K562 (cell line): ENCODE results near the gene ADGRA1. TPM values are rescaled to one million over a fixed set of nuclear protein-coding genes. Genes with fewer than 3 reads are reported as not detected.

Experiments
- ATAC-seq: fragments of 200-7000 bp; cut with Tn5 transposase; 3 replicates; pipeline ENCODE4 v1.9.1; 2020; ENCODE audit warnings: moderate library complexity
- BruUV-seq: library from RNA; stranded (reverse); fragments of 400-500 nt; replicated peaks from 2 replicates; lab custom pipeline; 2021; lab: Mats Ljungman, UMichigan
- CTCF ChIA-PET: fragments of 300-600 bp; formaldehyde crosslinking; extraction: SDS; loops from one replicate; lab custom pipeline; 2021; ENCODE audit warnings: low intra/inter-chr PET ratio; lab: Yijun Ruan, JAX
- POLR2A ChIA-PET: fragments of 300-600, 350-650 bp; sonication (Branson Sonifier 250); formaldehyde crosslinking; extraction: SDS; loops from one replicate; lab custom pipeline; 2021; ENCODE audit warnings: antibody characterized with exemption, inconsistent platforms; lab: Yijun Ruan, JAX
- DNase-seq, 4 experiments: peaks; one replicate each; pipeline versions ENCODE4 v3.0.0 to v3.0.0-alpha.2; 2011 to 2018; ENCODE audit warnings: low spot score in 3 of 4, mixed read lengths in 3 of 4; ENCODE audit errors: extremely low read depth in 1 of 4
- FAIRE-seq: peaks from 2 replicates; lab custom pipeline; 2011; peaks lifted over from hg19 to GRCh38; lab: Jason Lieb, UNC
- H2AFZ ChIP-seq: 2 replicates; pipeline ENCODE4 v1.6.0; 2011; ENCODE audit warnings: low read depth, low read length, control low read depth, inconsistent platforms
- H3K27ac ChIP-seq: fragments of 200-600 bp; 3 replicates; pipeline ENCODE4 v1.8.0; 2011; ENCODE audit warnings: low read depth, mild to moderate bottlenecking, control low read depth, inconsistent platforms, low read length, moderate library complexity, mixed read lengths; ENCODE audit errors: extremely low read depth
- H3K27me3 ChIP-seq, 2 experiments: fragments of 300-600 bp in 1 of 2; 2 replicates in 1 of 2; 3 replicates in 1 of 2; pipeline versions ENCODE4 v1.6.0 to v1.8.0; 2011; ENCODE audit warnings: inconsistent platforms in 2 of 2, low read length in 2 of 2, mild to moderate bottlenecking in 1 of 2, mixed read lengths in 1 of 2, moderate library complexity in 1 of 2; ENCODE audit not compliant: control insufficient read depth in 2 of 2, insufficient read depth in 2 of 2
- H3K36me3 ChIP-seq: fragments of 300-600 bp; 3 replicates; pipeline ENCODE4 v1.8.0; 2011; ENCODE audit warnings: mild to moderate bottlenecking, low read length, inconsistent platforms; ENCODE audit not compliant: control insufficient read depth, insufficient read depth
- H3K4me1 ChIP-seq, 2 experiments: fragments of 200-600 bp in 1 of 2; replicated peaks in 1 of 2; 2 replicates in 1 of 2; 3 replicates in 1 of 2; pipeline versions ENCODE4 v1.5.1 to v1.8.0; 2011; ENCODE audit warnings: inconsistent platforms in 2 of 2, low read length in 2 of 2, mild to moderate bottlenecking in 1 of 2, mixed read lengths in 1 of 2, moderate library complexity in 1 of 2; ENCODE audit not compliant: control insufficient read depth in 2 of 2, insufficient read depth in 2 of 2
- H3K4me2 ChIP-seq: 2 replicates; pipeline ENCODE4 v1.6.1; 2011; ENCODE audit warnings: low read length, control low read depth, inconsistent platforms, mixed read lengths; ENCODE audit not compliant: insufficient read depth
- H3K4me3 ChIP-seq: fragments of 200-600 bp; sonication (generic), shearing (Covaris generic); 2 replicates; pipeline ENCODE4 v1.5.1; 2016; ENCODE audit warnings: control low read depth, inconsistent platforms
- H3K79me2 ChIP-seq: fragments of 200-600 bp; 3 replicates; pipeline ENCODE4 v1.8.0; 2011; ENCODE audit warnings: low read length, inconsistent platforms; ENCODE audit not compliant: control insufficient read depth, insufficient read depth
- H3K9ac ChIP-seq, 2 experiments: 2 replicates each; pipeline versions ENCODE4 v1.6.0 to v1.6.1; 2011; ENCODE audit warnings: low read depth in 2 of 2, low read length in 2 of 2, control low read depth in 1 of 2, inconsistent platforms in 1 of 2, mild to moderate bottlenecking in 1 of 2, mixed read lengths in 1 of 2; ENCODE audit not compliant: insufficient read depth in 1 of 2
- H3K9me1 ChIP-seq: one replicate; pipeline ENCODE4 v1.6.0; 2011; ENCODE audit warnings: inconsistent platforms, mild to moderate bottlenecking, low read length, moderate library complexity; ENCODE audit not compliant: control insufficient read depth, insufficient read depth
- H3K9me3 ChIP-seq: replicated peaks from 2 replicates; pipeline ENCODE4 v1.5.1; 2011; ENCODE audit warnings: low read depth, low read length, inconsistent platforms; ENCODE audit not compliant: control insufficient read depth, insufficient read depth
- H4K20me1 ChIP-seq: replicated peaks from 2 replicates; pipeline ENCODE4 v1.6.1; 2011; ENCODE audit warnings: low read length, inconsistent platforms, mixed read lengths; ENCODE audit not compliant: control insufficient read depth, insufficient read depth
- ARID3B ChIP-seq: fragments of 250-450 bp; sonication (Bioruptor Pico); IDR thresholded peaks from 2 replicates; pipeline ENCODE4 v1.4.0; 2020; ENCODE audit warnings: borderline replicate concordance
- BCOR ChIP-seq: fragments of 450-650 bp; IDR thresholded peaks from 2 replicates; pipeline ENCODE4 v1.6.1; 2016
- COPS2 ChIP-seq: fragments of 450-650 bp; conservative IDR thresholded peaks from 2 replicates; pipeline ENCODE4 v1.6.1; 2016; ENCODE audit warnings: mild to moderate bottlenecking, moderate library complexity
- ELF2 ChIP-seq: fragments of 250-450 bp; sonication (Bioruptor Pico); IDR thresholded peaks from 2 replicates; pipeline ENCODE4 v1.5.0; 2021; ENCODE audit warnings: mild to moderate bottlenecking
- GTF2E2 ChIP-seq: fragments of 200-800 bp; sonication (Bioruptor generic); IDR thresholded peaks from 2 replicates; pipeline ENCODE4 v1.6.1; 2016; ENCODE audit warnings: missing genetic modification characterization, missing compliant biosample characterization
- HNRNPH1 ChIP-seq: fragments of 200-400 bp; formaldehyde crosslinking; optimal IDR thresholded peaks from 2 replicates; pipeline ENCODE3; 2017; ENCODE audit warnings: low read depth, mild to moderate bottlenecking, low read length, moderate library complexity
- HNRNPUL1 ChIP-seq: fragments of 200-400 bp; formaldehyde crosslinking; IDR thresholded peaks from 2 replicates; pipeline ENCODE4 v1.6.1; 2017; ENCODE audit warnings: low read length
- PREB ChIP-seq: sonication (generic); formaldehyde crosslinking; IDR thresholded peaks from 2 replicates; pipeline ENCODE4 v1.8.1; 2023; ENCODE audit warnings: mild to moderate bottlenecking, missing genetic modification reagents
- PTTG1 ChIP-seq: fragments of 450-650 bp; IDR thresholded peaks from 2 replicates; pipeline ENCODE4 v1.6.1; 2016; ENCODE audit warnings: low read depth, mild to moderate bottlenecking, missing genetic modification characterization, missing compliant biosample characterization
- SMAD1 ChIP-seq: fragments of 150-350 bp; IDR thresholded peaks from 2 replicates; pipeline ENCODE4 v1.6.1; 2014; ENCODE audit warnings: low read length, low read depth; ENCODE audit not compliant: partially characterized antibody
- SMAD4 ChIP-seq: fragments of 250-450 bp; sonication (Bioruptor Pico); conservative IDR thresholded peaks from 2 replicates; pipeline ENCODE4 v1.8.0; 2021; ENCODE audit warnings: inconsistent platforms, mild to moderate bottlenecking, moderate library complexity
- SMARCE1 ChIP-seq: fragments of 450-650 bp; IDR thresholded peaks from 2 replicates; pipeline ENCODE4 v1.7.1; 2016; ENCODE audit warnings: mild to moderate bottlenecking
- ZBTB2 ChIP-seq: fragments of 450-650 bp; IDR thresholded peaks from 2 replicates; pipeline ENCODE4 v1.6.1; 2016; ENCODE audit warnings: antibody characterized with exemption
- ZNF121 ChIP-seq: sonication (generic); formaldehyde crosslinking; conservative IDR thresholded peaks from 2 replicates; pipeline ENCODE4 v1.8.0; 2022; ENCODE audit warnings: missing genetic modification reagents
- ZNF212 ChIP-seq: fragments of 450-650 bp; formaldehyde crosslinking; IDR thresholded peaks from 2 replicates; pipeline ENCODE4 v1.4.0; 2020; ENCODE audit warnings: mild to moderate bottlenecking
- ZNF23 ChIP-seq: fragments of 250-450 bp; sonication (Bioruptor Pico); IDR thresholded peaks from 2 replicates; pipeline ENCODE4 v1.4.0; 2020; ENCODE audit warnings: mild to moderate bottlenecking
- ZNF41 ChIP-seq: fragments of 250-450 bp; sonication (Bioruptor Pico); conservative IDR thresholded peaks from 2 replicates; pipeline ENCODE4 v1.4.0; 2020; ENCODE audit warnings: mild to moderate bottlenecking
- ZNF445 ChIP-seq: fragments of 250-450 bp; sonication (Bioruptor Pico); IDR thresholded peaks from 2 replicates; pipeline ENCODE4 v1.4.0; 2020; ENCODE audit warnings: low read depth, mild to moderate bottlenecking, moderate library complexity
- WGBS: fragments of 100-300 bp; shearing (Covaris generic); methylation state at CpG from one replicate; pipeline ENCODE4 v1.1.6; 2016; ENCODE audit warnings: low coverage, mixed read lengths; ENCODE audit not compliant: insufficient coverage; ENCODE audit errors: missing lambda C conversion rate; 5-methylcytosine and 5-hydroxymethylcytosine counted together
- in situ Hi-C: fragments of 300-500 bp; cut with MboI; formaldehyde crosslinking; loops from 4 replicates; pipeline ENCODE4 v1.15.0; 2018; ENCODE audit warnings: inconsistent platforms, mixed read lengths
- intact Hi-C: fragments of 100-400 bp; cut with micrococcal nuclease; formaldehyde crosslinking; loops from 2 replicates; pipeline ENCODE4 v1.14.2; 2022
- polyA plus RNA-seq, 8 experiments: library from polyadenylated mRNA; depleted of rRNA in 4 of 8; stranded (reverse) in 5 of 8; unstranded in 3 of 8; fragments of >200 nt; fragmentation: Nextera tagmentation in 2 of 8; fragmentation: Illumina TruSeq in 1 of 8; extraction: Ambion mirVana in 2 of 8; extraction: Trizol in 1 of 8; gene quantifications; 2 replicates each; pipeline versions ENCODE4 v1.2.1 to v1.2.3, GENCODE V29; 2011 to 2014; ENCODE audit warnings: inconsistent platforms in 1 of 8, missing spikeins in 1 of 8
- total RNA-seq, 7 experiments: library from RNA; depleted of rRNA in 6 of 7; stranded (reverse); fragments of >200 nt in 6 of 7; fragmentation: Illumina TruSeq in 2 of 7; extraction: Trizol in 2 of 7; gene quantifications; 2 replicates each; pipeline versions ENCODE4 v1.2.1 to v1.2.3, GENCODE V29; 2011 to 2021; ENCODE audit warnings: low replicate concordance in 1 of 7

ADGRA1 gene
- total and polyA plus RNA-seq, 9 of the 15 experiments (the other 6 are each of a cell fraction or from before 2014, with no cell fraction given), result not detected

GRCh38 chr10:133180965-133181639 is 93.4 kb downstream of the ADGRA1 start:
- Histone ChIP-seq H3K27me3 (peaks cover 0 to 43% of the 10 kb centered on the region in 2 experiments; a peak in 4 of 5 replicates), H3K9me1 (no peaks in the 10 kb centered on the region), H3K36me3 (no peaks in the 10 kb centered on the region), H2AFZ (no peak overlapping the region), H3K4me3 (no peak overlapping the region), H3K9me3 (no peaks in the 10 kb centered on the region; the same call in 1 of the 2 replicates), H3K79me2 (no peaks in the 10 kb centered on the region), H3K27ac (no peak overlapping the region), H3K4me1 (peaks cover 0 to 4% of the 10 kb centered on the region in 2 experiments; a peak in 2 of 5 replicates), H4K20me1 (no peaks in the 10 kb centered on the region), H3K4me2 (no peak overlapping the region), H3K9ac (no peak overlapping the region)
- ATAC-seq, result no peak
- ChIA-PET POLR2A (no interaction called here), CTCF (no interaction called here)
- WGBS, result 3% methylated on average over 21 of the region's 23 CpGs
- DNase-seq, result no peak
- FAIRE-seq, result no peak
- intact Hi-C loops (no loop called here), in situ Hi-C loops (no loop called here)
- BruUV-seq, result no TSS peak
- no peak for TF ChIP-seq HNRNPUL1
- no peak for TF ChIP-seq COPS2
- no peak for TF ChIP-seq ZBTB2
- TF ChIP-seq ELF2 (CRISPR knock-in tag), result no peak
- no peak for TF ChIP-seq ZNF23 (CRISPR knock-in tag)
- TF ChIP-seq ZNF121 (CRISPR knock-in tag), result no peak
- TF ChIP-seq HNRNPH1, result no peak
- no peak for TF ChIP-seq PTTG1 (tag)
- no peak for TF ChIP-seq SMARCE1
- TF ChIP-seq SMAD1, result no peak
- no peak for TF ChIP-seq BCOR
- no peak for TF ChIP-seq SMAD4
- no peak for TF ChIP-seq GTF2E2 (tag)
- no peak for TF ChIP-seq PREB (CRISPR knock-in tag)
- TF ChIP-seq ARID3B (CRISPR knock-in tag), result no peak
- TF ChIP-seq ZNF41 (CRISPR knock-in tag), result no peak
- no peak for TF ChIP-seq ZNF212 (CRISPR knock-in tag)
- TF ChIP-seq ZNF445 (CRISPR knock-in tag), result no peak
